ENCODE results near the gene BTBD9.

DNA sequence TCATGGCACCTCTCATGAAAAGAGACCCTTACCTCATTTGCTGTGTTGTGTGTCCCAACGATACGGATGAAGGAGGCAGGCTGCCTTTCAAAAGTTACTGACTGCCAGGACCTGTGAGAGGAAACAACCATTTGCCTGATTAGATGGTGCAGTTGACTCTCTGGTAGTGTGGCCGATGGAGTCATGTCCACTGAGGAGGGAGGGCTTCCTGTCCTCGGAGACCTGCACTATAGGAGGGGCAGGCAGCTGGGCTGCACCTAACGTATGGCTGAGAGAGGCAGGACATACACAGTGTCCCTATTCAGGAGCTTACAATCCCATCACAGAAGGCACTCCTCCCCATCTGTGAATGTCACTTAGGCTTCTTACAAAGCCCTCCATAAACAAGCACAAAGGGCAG is 447.2 kb downstream of the BTBD9 start:
- no peak for TF ChIP-seq CTCF (IDR thresholded peaks at IDR 0.05)
- TF ChIP-seq POLR2A (IDR thresholded peaks at IDR 0.05): no peak
